HG03060 (cell line): ENCODE results near the gene KCNK13.

Experiments used
- ATAC-seq: cut with Tn5 transposase; IDR thresholded peaks from one replicate; pipeline ENCODE4 v1.9.1; 2021; ENCODE audit warnings: low read depth, moderate number of reproducible peaks; ENCODE audit not compliant: unreplicated experiment

Gene KCNK13

GRCh38 chr14:90116444-90116843 is 54.6 kb downstream of the KCNK13 start:
- no peak for ATAC-seq

- no peak for ATAC-seq
These were observed 56.2 kb downstream of the KCNK13 start for GRCh38 chr14:90118027-90118426.

- ATAC-seq = no peak
These were observed 64.5 kb downstream of the KCNK13 start for GRCh38 chr14:90126260-90126659.

DNA sequence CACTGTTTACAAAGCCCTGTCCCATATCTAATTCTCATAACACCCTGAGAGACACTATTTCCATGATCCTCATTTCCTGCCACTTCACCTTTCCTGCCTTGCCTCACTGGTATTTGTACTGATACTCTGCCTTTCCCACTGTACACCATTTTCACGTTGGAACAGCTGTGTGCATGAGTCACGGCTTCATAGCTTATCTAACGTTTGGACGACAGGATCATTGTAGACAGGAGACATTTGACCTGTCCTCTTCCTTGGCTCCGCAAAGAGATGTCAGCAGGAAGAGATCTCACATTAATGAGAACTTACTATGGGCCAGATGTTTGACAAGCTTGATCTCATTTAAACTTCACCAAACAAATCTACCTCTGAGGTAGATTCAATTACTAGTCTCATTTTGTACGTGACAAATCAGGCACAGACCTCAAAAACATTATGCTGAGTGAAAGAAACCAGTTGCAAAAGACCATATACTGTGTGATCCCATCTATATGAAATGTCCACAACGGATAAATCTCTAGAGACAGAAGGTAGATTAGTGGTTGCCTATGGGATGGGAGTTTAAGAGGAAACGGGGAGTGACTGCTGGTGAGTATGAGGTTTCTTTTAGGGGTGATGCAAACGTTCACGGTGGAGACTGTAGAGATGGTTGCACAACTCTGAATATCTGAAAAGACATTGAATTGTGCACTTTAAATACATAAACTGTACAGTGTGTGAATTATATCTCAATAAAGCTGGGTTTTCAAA is 71.2 kb downstream of the KCNK13 start:
- no peak for ATAC-seq

DNA sequence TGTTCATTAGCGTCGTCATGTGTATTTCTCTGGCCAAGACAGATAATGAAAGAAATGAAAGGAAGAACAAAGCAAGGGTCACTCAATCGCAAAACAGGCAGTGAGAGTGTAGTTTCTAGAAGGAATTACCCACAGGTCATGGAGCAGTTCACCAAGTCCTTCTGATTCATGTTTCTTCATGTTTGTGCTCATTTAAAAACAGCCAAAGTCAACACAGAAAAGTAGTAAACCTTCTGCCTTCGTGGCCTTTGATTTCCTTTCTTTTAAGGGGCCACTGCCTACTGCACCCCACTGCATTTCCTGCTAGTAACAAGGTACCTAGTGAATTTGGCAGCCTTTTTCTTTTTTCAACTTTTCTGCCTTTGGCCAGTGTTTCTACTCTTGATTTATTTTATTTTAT is 75.1 kb downstream of the KCNK13 start:
- no peak for ATAC-seq

DNA sequence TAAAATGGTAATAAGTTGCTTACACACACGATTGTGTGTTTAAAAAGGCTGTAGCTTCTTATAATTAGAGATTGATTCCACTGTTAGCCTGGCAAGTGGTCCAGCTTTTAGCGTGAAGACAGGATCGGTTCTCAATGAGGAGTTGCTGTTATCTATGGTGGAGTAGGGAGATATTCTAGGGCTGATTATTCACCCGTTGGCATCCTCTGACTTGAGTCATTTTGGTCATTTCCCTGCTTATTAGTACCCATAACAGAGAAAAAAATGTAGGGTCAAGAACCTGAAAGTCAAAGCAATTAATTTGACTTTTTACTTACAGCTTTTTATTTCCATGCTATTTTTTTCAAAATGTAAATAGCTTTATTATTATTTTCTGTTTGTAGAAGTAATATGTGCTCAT is 76.0 kb downstream of the KCNK13 start:
- ATAC-seq = no peak

- no peak for ATAC-seq
These were observed 77.4 kb downstream of the KCNK13 start for GRCh38 chr14:90139199-90139598.

DNA sequence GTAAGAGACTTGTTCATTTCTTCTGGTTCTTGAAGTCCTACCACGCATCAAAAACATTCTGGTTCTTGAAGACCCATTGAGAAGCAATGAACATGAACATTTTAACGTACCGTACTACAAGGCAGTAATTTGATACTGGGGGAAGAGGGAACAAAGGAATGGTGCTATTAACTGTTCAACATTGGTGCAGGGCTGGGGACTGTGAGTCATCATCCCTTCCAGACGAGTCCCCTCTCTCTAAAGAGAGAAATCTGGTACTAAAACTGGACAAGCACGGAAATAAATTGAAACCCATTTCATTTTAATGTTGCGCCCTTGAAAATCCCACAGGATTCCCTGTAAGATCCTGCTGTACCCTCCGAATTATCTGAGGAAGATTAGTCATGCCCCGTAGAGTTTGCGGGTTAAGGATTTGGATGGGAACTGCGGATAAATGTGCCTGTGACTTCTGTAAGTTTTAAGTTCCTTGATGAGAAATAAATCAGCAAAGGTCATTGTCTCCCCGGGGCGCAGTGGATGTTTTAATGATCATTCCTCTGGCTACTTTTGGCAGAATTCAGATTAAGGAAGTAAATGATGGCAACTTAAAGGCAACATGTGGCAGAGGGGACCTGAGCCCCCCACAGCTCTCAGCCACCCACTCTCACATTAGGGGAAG is 78.6 kb downstream of the KCNK13 start:
- no peak for ATAC-seq

- ATAC-seq = no peak
These were observed 79.1 kb downstream of the KCNK13 start for GRCh38 chr14:90140956-90141316.

DNA sequence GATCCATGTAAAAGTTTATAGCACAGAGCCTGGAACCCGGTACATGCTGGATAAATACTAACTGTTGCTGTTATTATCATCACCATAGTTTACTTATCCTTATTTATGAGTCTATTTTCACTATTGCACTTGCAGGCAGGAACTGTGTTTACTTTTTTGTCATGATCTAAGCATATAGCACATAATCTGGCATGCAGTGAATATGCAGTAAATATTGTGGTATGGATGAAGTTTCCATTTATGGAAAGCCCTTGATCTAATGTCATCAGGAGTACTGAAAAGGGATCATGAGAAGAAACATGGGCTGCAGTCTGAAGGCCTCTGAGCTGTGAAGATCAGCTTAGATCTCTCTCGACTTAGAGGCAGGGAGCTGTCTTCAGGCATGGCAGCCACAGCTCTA is 91.6 kb downstream of the KCNK13 start:
- ATAC-seq = no peak

DNA sequence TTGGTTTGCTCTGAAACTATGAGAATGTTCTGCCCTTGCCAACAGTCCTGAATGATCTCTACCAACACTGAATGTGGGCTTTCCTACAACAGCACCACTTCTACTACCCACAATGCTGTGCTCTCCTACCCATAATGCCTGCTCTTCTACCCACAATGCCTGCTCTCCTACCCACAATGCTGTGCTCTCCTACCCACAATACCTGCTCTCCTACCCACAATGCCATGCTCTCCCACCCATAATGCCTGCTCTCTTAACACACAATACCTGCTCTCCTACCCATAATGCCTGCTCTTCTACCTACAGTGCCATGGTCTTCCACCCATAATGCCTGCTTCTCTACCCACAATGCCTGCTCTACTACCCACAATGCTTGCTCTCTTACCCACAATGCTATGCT is 92.3 kb downstream of the KCNK13 start:
- no peak for ATAC-seq

DNA sequence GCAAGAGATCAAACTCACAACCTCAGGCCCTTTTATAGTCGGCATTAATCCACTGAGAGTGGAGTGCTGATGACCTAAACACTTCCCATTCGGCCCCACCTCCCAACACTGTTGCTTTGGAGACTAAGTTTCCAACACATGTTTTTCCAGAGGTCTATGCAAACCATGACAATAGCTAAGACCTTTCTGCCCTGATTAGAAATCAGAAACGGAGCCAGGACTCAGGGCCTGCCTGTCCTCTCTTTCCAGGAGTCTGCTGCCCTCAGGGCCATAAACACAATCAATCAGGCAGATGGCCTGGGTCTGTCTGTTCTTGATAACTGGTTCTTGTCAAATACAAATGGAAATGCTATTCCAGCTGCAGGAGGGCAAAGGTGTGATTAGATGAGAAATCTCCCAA is 97.4 kb downstream of the KCNK13 start:
- ATAC-seq = no peak

DNA sequence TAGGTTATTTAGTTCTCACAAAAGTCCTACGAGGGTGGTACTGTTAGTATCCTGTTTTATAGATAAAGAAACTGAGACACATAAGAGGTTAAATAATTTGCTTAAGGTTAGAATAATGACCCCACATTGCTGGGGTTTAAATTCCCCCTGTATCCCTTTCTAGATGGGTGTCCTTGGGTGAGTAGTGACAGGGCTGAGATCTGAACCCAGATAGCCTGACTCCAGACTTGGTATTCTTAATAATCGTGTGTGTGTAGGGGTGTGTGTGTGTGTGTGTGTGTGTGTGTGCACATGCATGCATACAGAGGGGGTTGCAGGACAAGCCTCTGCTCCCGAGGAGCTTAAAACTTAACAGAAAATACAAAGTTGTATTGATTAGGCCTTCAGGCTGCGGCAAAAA is 97.9 kb downstream of the KCNK13 start:
- ATAC-seq = no peak

- ATAC-seq = no peak
These were observed 99.3 kb downstream of the KCNK13 start for GRCh38 chr14:90161129-90161528.

GRCh38 chr14:90168425-90169105 is 106.8 kb downstream of the KCNK13 start:
- no peak for ATAC-seq

DNA sequence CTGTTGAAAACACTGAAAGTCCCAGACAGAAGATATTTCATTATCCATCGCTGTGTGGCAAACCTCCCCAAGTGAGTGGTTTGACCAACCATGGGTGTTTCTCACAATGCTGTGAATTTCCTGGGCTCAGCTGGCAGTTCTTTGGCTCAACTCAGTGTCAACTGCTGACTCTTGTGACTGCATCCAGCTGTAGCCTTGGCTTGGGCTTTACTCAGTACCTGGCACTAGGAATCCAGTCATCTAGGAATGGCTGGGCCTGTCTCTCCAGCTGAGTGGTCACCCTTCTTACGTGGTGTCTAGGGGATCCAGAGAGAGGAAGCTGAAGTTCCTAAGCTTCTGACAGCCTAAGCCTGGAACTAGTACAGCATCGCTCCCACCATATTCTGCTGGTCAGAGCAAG is 113.8 kb downstream of the KCNK13 start:
- no peak for ATAC-seq

DNA sequence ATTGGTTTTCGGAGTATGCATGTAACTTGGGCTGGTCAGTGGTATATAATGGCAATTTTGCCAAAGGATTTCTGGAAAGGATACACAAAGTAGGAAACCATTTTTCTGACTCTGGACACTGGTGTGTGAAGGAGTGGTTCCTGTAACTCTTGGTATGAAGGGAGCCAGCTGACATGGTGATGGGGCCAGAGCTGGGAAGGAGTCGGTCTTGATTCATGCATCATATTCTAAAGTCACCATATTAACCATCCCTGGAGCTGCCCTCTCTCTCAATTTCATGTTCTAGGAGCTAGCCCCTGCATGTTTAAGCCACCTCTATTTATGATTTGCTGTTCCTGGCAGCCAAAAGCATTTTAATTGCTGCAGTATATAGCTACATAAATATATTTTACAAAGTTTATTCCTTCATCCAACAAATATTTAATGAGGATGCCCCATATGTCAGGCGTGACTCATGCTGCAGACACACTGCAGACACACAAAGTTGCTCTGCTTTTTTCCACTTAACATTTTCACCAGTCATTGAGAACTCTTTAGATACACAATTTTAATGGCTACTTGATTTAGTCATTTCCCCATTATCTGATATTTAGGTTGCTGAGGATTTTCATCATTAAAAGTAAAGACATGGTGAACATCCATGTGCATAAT is 115.9 kb downstream of the KCNK13 start:
- no peak for ATAC-seq

- ATAC-seq = no peak
These were observed 117.6 kb downstream of the KCNK13 start for GRCh38 chr14:90179357-90179756.

DNA sequence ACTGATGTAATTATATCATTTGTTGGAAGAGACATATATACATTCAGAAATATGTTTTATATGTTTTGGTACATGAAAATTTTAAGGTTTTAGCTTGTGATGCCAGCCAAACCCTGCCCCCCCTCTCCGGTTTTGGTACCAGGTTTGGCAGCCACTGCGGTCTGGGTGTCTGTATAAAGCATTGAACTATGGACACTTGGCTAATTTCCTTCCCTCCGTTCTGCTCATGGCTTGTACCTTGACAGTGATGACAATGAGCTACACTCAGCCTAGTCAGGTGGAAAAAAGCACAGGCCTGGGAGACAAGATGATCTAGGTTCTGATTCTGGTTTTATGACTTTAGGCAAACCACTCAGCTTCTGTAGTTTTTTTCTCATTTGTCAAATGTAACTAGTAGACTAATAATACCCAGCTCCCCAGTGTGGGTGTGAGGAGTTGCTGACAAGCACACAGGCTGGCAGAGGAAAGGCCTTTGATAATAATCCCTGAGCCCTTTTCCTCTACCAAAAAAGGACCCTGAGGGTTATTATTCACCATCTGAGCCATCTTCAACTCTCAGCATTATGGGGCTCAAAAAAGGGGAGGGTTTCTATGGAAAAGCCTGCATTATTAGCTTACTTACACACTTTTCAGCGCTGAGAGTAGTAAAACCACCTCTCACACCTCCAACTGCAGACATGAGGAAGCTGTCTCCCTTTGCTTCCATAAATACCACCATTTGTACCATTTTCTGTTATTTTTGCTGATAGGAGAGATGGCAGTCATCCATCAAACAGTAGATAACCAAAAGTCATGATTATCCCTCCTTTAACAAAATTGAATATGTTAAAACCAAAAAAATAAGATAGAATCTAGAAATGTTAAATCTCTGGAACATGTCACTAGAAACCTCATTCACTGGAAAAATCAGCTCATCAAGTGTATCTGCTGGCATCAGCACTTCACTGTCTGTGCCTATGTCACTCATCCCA is 118.3 kb downstream of the KCNK13 start:
- ATAC-seq = no peak

GRCh38 chr14:90184094-90184493 is 122.3 kb downstream of the KCNK13 start:
- no peak for ATAC-seq
